IPS-NIHi11 (cell line): ENCODE results near the gene TYMS.
A peak's percentile ranks its signal among the peaks of the same experiment; 100 is the strongest.

Experiments used
- DNase-seq: peaks from one replicate; pipeline ENCODE4 v3.0.0; 2012; ENCODE audit warnings: mixed read lengths, low spot score

Gene TYMS

DNA sequence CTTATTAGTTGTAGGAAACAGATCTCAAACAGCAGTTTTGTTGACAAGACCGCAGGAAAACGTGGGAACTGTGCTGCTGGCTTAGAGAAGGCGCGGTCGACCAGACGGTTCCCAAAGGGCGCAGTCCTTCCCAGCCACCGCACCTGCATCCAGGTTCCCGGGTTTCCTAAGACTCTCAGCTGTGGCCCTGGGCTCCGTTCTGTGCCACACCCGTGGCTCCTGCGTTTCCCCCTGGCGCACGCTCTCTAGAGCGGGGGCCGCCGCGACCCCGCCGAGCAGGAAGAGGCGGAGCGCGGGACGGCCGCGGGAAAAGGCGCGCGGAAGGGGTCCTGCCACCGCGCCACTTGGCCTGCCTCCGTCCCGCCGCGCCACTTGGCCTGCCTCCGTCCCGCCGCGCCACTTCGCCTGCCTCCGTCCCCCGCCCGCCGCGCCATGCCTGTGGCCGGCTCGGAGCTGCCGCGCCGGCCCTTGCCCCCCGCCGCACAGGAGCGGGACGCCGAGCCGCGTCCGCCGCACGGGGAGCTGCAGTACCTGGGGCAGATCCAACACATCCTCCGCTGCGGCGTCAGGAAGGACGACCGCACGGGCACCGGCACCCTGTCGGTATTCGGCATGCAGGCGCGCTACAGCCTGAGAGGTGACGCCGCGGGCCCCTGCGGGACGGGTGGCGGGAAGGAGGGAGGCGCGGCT, at the start of gene TYMS:
Gene TYMS (plus strand): TSS at position 343 of the 690 bp plus-strand sequence. CDS start 90 bp downstream, at position 433.
- peak; percentile 86 for DNase-seq

DNA sequence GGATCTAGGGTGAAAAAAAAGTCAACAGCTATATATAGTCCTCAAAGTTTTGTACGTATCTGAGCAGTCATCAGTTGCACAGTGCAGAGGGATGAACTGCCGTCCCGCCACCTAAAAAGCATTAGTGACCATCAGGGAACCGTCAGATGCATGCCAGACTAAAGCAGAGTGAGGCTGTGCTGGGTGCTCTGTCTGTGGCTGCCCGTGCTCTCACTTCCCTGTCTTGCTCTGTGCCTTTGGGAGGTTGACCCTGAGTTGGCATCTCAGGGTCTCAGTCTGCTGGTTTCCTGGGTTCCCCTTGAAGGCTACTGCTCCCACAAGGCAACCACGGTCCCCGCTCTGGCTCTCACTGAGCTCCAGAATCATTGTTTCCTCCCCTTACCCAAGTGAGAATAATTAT, 49.5 kb upstream of the TYMS start:
- DNase-seq, result no peak

DNA sequence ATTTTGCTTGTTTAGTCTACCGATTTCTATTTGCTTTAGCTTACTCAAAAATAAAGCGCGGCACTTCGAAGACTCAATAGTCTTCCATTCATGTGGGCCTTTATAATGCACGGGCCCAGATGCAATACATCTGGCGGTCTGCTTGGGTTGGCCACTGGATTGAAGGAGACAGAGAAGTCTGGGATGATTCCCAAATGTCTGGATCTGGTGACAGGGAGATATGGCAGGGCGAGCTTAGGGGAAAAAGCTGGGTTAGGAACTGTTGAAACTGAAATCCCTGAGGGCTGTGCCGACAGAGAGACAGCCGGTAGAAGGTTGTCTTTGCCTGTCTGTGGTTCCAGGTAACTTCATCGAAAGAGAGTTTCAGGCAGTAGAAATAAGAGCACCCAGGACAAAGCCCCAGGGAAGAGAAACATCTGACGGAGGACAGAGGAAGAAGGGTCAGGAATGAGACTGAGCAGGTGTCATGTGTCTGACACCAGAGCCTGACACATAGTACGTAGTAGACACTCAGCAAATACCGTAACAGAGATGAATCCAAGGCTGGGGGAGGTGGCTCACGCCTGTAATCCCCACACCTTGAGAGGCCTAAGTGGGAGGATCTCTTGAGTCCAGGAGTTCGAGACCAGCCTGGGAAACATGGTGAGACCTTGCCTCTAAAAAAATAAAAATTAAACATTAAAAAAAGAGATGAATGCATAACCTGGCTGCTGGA, 47.1 kb upstream of the TYMS start:
- no peak for DNase-seq

DNA sequence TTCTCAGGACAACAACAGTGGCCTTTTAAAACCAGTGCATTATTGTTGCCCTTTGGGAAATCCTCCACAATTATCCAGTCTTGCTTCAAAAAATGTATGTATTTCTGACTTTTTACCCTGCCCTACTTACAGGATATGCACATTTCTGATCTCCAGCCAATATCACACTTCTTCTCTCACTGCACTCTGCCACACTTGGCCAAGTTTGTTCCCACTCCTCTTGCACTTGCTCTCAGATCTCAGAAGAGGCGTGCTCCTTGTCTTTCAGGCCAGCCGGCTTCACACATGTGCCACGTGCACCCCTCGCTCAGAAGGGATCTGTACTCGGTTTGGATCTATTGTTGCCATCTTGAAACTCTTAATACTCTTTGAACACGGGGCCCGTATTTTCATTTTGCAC, 45.3 kb upstream of the TYMS start:
- no peak for DNase-seq

DNA sequence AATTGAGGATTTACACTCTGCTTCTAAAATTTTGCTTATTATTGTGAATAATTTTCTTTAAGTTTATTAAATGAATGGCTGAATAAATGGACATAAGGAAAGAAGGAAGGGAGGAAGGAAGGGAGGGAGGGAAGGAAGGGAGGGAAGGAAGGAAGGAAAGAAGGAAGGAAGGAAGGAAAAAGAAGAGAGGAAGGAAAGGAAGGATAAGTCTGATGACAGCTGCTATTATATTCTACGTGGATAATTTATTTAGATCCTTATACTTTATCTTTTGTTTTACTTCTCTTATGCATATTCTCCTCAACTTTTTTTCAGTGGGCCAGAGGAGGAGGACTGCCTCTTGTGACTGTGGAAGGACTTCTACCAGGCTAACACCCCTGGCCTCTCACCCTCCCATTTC, 43.3 kb upstream of the TYMS start:
- DNase-seq, result no peak

DNA sequence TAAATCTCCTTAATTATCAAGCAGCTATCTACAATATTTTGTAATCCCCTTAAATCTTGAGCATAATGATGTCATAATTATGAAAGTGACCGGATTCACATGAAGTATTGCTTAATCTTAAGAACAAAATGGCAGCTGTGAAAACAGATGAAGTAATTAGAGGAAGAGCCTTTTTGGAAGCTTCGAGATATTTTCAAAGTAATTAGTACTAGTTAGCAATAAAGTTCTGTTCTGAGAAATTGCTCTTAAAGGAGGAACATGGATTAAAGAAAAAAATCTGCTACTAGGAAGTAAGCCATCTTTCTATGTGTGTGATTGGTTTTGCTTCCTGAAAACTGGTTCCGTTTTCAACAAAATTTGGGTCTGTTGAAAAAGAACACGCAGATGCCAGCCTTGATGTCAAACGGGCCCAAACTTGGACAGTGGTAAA, 42.3 kb upstream of the TYMS start:
- DNase-seq, result no peak

DNA sequence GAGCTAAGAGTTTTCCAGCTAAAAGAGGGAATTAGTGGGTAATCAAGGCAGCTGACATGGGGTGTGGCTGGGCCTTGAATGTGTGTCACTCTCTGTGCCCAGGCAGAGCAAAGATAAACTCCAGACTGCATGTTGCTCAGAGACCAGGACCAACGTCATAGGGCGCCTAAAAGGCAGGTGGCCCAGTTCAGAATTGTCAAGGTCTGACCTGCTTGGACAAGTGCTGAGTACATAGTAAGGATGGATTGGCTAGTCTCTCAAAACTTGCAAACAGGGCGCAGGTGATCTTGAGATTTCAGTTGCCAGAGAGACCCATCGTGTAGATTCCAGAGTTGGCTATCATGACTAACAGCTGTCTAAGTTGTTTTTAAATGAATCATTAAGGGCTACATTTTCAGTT, 41.7 kb upstream of the TYMS start:
- no peak for DNase-seq

DNA sequence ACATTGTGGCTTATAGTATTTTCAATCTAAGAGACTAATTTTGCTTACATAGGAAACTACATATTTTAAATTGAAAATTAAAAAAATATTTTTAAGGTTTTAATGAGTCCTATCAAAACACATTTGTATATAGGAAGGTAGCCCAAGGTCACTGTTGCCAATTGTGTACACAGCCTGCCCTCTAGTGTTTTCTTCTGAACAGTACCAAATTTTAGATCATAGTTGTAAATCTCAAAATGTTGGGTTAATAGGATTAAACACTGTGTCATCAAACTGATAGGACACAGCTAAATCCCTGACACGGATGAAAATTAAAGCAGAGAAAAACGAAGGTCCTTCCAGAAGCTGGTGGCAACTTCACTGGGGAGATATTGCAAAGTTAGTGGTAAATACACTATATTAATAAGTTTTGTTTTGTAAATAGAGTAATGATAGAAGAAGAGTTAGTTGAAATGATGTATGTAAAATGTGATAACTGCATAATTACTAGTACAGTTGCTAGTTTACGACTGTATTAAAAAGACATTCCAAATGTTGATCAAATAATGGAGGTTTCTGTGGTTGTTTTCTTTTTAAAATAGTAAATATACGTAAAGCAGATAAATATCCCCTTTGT, 41.0 kb upstream of the TYMS start:
- DNase-seq, result peak; percentile 32

DNA sequence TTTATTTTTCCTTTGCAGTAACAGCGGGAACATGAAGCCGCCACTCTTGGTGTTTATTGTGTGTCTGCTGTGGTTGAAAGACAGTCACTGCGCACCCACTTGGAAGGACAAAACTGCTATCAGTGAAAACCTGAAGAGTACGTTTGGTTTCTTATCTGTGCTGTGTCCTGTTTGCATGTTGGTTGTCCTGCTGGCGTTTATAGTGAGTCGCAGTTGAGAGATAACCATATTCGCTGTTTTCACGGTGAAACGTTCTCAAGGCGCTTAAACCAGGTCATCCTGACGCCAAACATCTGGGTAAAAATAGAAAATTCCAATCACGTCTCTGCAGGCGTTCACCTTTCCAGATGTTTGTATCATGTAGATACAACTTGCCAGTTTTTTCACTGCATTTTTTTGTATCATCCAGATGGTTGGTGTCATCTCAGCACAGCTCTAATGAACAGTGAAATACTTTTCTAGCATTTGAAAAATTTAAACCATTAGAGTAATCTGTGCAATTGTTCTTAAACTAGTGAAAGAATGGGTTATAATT, 39.4 kb upstream of the TYMS start:
- DNase-seq, result no peak

DNA sequence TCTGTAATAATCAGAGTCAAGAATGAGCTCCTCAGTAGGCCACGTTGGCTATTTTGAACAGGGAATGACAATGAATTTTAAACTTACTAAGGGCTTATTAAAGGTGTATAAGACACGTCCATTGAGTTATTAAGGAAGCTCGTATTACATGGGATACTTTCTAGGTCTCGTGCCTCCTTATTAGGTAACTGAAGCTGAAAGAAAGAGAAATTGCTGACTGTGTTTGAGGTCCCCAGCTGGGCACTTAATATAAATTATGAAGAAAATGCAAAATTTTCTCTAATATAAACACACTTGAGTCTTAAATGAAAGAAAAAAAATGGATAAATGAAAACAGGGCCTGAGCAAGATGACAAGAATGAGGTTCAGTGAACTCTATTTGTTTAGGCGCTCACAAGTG, 38.8 kb upstream of the TYMS start:
- DNase-seq, result no peak

DNA sequence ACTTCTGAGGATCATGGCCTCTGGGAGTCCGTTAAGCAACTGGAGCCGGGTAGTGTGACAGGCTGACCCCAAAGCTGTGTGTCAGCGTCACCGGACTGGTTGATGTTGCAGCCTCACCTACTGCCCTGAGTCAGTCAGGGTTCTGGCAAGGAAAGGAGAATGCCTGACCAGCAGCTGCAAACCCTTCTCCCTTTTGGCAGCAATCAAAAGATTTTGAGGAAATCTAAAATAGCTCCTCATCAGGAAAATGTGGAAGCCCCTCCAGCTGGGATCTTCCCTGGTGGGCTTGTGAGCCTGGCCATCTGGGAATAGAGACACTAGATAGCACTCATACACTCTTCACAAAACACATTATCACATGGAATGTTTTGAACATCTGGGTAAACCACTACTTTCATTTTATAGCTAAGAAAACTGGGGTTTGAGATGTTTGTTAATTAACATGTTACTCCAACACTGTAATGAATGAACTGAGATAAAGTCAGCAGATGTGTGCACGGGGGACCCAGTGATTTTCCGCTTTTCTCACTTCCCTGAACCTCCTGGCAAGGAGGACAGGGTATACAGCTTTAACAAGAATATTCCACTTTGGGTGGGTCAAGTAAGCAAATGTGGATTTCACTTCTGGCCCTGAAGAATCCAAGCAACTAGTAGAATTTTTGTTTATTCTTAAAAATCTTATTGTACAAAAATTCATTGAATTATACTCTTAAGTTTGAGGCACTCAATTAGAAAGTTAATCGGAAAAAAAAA, 36.0 kb upstream of the TYMS start:
- DNase-seq, result no peak

DNA sequence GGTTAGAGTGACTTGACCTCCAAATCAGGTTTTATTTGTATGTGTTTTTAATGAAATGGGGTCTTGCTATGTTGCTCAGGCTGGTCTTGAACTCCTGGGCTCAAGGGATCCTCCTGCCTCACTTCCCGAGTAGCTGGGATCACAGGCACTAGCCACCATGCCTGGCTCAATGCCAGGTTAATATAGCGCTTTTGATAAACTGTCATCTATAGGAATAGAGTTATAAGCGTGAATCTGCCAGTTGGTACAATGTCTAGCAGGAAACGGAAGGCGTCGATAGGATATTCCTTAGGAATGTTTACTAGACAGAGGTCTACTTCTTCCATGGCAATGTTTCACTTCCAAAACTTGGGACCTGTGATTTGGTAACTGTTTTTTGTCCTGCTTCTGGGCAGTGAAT, 35.2 kb upstream of the TYMS start:
- no peak for DNase-seq

DNA sequence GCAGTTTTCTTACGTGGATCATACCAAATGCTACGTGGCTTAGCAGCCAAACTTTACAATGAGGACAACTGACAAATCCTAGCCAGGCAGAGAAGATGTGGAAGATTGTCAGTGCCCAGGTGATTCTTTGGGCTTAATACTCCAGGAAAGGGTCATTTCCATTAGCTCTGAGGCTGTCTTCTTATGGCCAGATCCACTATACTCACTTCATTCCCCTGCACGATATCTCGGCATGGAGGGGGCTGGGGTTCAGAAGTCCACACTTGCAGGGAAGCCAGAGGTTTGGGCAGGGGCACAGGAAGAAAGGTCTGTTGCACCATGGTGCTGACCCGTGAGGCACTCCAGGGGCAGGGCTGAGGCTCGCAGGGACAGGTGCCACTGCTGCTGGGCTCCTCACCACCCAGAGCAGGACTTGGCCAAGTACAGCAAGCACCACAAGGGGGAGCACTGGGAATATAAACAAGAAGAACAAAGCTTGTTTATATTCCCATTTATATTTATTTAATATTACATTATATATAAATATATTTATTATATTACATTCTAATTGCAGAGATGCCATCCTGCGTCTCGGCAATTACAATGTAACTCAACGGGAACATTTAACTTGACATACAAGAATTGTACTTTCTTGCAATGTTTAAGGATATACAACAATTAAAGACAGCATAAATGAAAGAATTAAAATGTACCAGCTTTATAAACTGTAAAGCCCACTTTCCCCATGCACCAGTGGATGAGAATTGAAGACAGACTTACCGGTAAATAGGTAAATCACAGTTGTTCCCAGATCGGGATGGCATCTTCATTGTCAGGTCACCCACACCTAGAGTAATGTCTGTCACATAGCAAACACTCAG, 33.5 kb upstream of the TYMS start:
- DNase-seq, result peak; percentile 73

DNA sequence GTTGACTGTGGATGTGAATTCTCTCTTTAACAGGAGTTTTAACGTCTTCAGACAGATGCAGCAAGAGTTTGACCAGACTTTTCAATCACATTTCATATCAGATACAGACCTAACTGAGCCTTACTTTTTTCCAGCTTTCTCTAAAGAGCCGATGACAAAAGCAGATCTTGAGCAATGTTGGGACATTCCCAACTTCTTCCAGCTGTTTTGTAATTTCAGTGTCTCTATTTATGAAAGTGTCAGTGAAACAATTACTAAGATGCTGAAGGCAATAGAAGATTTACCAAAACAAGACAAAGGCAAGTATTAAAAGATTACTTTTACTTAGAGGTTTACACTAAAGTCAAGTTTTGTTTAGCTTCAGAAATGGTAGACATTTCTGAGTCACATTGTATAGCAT, 30.2 kb upstream of the TYMS start:
- DNase-seq, result no peak

DNA sequence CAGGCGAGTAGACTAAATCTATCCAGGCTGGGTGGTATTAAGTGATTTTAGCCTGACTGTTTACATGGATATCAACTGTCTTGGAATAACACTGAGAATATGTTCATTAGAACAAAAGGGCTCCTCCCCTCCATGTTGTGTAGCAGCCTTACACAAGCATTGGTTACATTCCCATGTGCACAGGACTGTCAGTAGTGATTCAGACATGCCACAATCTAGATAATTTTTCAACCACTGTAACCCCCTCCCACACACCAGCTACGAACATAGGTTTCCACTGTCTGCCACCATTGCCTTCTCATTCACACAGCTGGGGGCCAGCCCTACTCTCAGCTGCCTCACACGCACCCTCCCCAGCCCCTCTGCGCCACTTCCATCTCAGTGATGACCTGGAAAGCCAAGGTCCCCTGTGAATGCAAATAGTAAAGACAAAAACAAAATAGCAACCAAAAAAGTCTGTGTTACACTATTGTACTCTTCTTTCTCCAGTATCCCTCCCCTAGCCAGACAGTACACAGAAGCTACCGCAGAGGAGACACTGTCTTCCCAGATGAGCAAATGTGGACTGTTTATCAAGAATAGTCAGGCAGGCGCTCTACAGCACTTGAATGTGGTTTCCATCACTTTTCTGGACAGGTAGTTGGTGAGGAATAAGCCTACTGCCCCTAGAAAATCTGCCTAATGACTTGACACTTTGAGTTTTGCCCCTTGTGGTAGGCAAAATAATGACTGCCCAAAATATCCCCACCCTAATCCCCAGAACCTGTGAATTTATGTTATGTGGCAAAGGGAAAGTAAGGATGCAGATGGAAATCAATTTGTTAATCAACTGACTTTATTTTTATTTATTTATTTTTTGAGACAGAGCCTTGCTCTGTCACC, 27.9 kb upstream of the TYMS start:
- DNase-seq, result no peak

DNA sequence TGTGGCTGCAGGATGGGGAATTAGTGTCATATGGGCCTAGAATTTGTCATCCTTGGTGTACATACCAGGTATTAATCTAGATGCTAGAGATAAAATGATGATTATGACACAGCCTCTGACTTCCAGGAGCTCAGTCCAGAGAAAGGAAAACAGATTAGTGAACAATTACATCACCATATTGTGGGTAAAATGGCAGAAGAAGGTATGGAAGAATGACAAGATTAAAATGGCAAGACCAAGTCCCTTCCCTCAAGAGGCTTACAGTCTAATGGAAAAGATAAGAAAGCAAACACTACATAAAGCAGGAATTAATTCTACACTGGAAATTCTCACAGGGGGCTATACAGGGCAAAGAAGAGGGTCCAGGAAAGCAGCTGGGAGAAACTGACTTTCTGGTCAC, 25.9 kb upstream of the TYMS start:
- DNase-seq, result no peak

DNA sequence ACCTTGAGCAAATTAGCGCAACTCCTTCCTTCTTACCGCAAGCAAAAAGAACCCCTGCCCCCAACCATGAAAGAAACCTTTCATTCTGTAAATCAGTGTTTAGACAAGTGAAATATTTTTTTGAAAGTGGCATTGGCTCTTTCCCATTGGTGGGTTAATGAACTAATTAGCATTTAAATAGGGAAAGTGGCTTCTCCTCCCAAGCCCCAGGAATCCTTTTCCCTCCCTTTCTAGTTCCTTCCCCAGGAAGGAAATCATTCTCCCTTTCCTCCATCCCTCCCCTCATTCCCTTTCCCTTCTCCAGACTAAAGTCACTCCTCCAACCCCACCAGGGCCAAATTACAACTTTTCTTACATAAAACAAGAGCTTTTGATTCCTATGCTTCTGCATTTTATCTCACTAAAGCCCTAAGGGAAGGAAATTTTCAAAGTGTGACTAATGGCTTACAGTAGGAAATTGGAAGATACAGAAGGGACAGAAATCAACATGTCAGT, 22.9 kb upstream of the TYMS start:
- peak; percentile 42 for DNase-seq

DNA sequence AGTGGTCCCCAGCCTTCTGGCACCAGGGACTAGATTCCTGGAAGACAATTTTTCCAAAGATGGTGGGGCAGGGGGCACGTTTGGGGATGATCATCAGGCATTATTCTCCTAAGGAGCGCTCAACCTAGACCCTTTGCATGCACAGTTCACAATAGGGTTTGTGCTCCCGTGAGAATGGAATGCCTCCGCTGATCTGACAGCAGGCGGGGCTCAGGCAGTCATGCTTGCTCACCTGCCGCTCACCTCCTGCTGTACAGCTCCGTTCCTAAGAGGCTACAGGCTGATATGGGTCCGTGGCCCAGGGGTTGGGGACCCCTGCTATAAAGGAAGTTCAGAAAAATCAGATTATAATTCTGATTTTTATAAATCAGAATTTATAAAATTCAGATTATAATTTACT, 22.3 kb upstream of the TYMS start:
- DNase-seq, result no peak

DNA sequence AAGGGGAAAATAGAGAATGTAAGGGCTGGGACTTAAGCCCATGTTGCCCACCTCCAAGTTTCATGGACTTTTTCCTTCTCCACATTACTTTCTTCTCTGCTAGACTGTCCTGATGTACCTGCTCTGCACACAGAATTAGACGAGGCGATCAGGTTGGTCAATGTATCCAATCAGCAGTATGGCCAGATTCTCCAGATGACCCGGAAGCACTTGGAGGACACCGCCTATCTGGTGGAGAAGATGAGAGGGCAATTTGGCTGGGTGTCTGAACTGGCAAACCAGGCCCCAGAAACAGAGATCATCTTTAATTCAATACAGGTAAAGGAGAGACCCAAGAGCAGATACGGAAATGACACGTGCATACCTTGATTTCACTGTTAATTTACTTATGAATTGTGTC, 16.2 kb upstream of the TYMS start:
- DNase-seq, result no peak

DNA sequence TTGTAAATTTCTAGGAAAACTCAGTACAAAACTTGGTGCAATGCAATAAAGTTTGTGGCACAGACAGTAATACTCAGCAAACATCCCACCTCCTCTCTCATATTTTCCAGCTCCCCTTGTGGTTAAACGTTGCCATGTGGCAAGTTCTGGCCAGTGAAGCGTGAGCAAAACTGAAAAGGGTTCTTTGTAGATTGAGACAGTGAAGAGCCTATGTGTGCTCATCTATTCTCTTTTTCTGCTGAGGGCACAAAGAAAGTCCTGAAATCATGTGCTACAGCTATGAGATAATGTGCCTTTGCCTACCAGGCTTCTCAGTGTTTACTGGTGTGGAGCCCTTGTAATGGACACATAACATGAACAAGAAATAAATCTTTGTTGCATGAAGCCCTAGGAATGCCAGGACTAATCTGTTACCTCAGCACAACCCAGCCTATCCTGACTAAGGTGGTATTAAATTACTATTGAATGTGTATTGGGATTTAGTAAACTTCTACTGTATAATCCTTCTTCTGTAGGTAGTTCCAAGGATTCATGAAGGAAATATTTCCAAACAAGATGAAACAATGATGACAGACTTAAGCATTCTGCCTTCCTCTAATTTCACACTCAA, 13.0 kb upstream of the TYMS start:
- no peak for DNase-seq
